ENCODE measurements around the gene MRPS27. TPM values are rescaled to one million over a fixed set of nuclear protein-coding genes. Genes with fewer than 3 reads are reported as not detected.

MRPS27 gene
- total and polyA plus RNA-seq, 9 of the 15 experiments (the other 6 are each of a cell fraction or from before 2014, with no cell fraction given), result 73.6 to 144 (median 106) TPM

- no peak for TF ChIP-seq REST (IDR thresholded peaks at IDR 0.05; ENCODE audit: borderline replicate concordance)
- TF ChIP-seq REST (CRISPR knock-in tag; IDR thresholded peaks at IDR 0.05; ENCODE audit: low read depth), result no peak
- TF ChIP-seq ELK1 (CRISPR knock-in tag; IDR thresholded peaks at IDR 0.05), result no peak
- TF ChIP-seq RBM14 (IDR thresholded peaks at IDR 0.05; ENCODE audit: borderline replicate concordance, insufficient read depth, low read depth, low read length), result no peak
- no peak for TF ChIP-seq EHMT2 (IDR thresholded peaks at IDR 0.05)
- no peak for TF ChIP-seq PBX2 (CRISPR knock-in tag; IDR thresholded peaks at IDR 0.05; ENCODE audit: low read depth)
- no peak for TF ChIP-seq PBX2 (tag; conservative IDR thresholded peaks at IDR 0.05; ENCODE audit: low read depth)
Measured at GRCh38 chr5:72203251-72203845, 116.7 kb downstream of the MRPS27 start (continued).
